Spleen (tissue), 11 donors: ENCODE data around the gene RP9. TPM values are rescaled to one million over a fixed set of nuclear protein-coding genes. Genes with fewer than 3 reads are reported as not detected.
A peak's percentile ranks its signal among the peaks of the same experiment; 100 is the strongest.

Source experiments
- DNase-seq: peaks from one replicate; pipeline ENCODE4 v3.0.0-alpha.2; 2020
- H3K27ac ChIP-seq, 8 donors: fragments of 200-600 bp; sonication (generic) in 7 of 8; 1 replicate in 4 of 8; 2 replicates in 4 of 8; pipeline versions ENCODE4 v1.5.0 to v1.8.0; 2016 to 2021; ENCODE audit warnings: inconsistent platforms in 4 of 8, mild to moderate bottlenecking in 4 of 8, moderate library complexity in 1 of 8
- H3K27me3 ChIP-seq, 7 donors: fragments of 200-600 bp; sonication (generic) in 6 of 7; replicated peaks in 1 of 7; 1 replicate in 4 of 7; 2 replicates in 3 of 7; pipeline versions ENCODE4 v1.5.0 to v1.8.0; 2016 to 2021; ENCODE audit warnings: inconsistent platforms in 3 of 7, mild to moderate bottlenecking in 1 of 7
- H3K36me3 ChIP-seq, 6 donors: fragments of 200-600 bp; sonication (generic) in 5 of 6; 1 replicate in 4 of 6; 2 replicates in 2 of 6; pipeline versions ENCODE4 v1.5.0 to v1.8.0; 2016 to 2021; ENCODE audit warnings: inconsistent platforms in 2 of 6
- H3K4me1 ChIP-seq, 6 donors: fragments of 200-600 bp; sonication (generic) in 5 of 6; 1 replicate in 3 of 6; 2 replicates in 3 of 6; pipeline versions ENCODE4 v1.5.0 to v1.8.0; 2016 to 2021; ENCODE audit warnings: inconsistent platforms in 3 of 6
- H3K4me3 ChIP-seq, 8 donors: fragments of 200-600 bp; sonication (generic) in 7 of 8; 1 replicate in 4 of 8; 2 replicates in 4 of 8; pipeline versions ENCODE4 v1.5.0 to v1.8.0; 2016 to 2021; ENCODE audit warnings: inconsistent platforms in 4 of 8, mild to moderate bottlenecking in 4 of 8, moderate library complexity in 2 of 8
- H3K9me3 ChIP-seq, 8 donors: fragments of 200-600 bp; sonication (generic) in 7 of 8; 1 replicate in 4 of 8; 2 replicates in 4 of 8; pipeline versions ENCODE4 v1.5.0 to v1.8.0; 2016 to 2021; ENCODE audit warnings: inconsistent platforms in 4 of 8
- POLR2A ChIP-seq, 3 donors: fragments of 450-650 bp; IDR thresholded peaks; one replicate each; pipeline ENCODE4 v1.5.1; 2017; ENCODE audit warnings: antibody characterized with exemption in 3 of 3, mild to moderate bottlenecking in 1 of 3
- POLR2AphosphoS5 ChIP-seq, 3 donors: sonication (generic); formaldehyde crosslinking; IDR thresholded peaks; one replicate each; pipeline ENCODE4 v1.5.1; 2017; ENCODE audit warnings: antibody characterized with exemption in 3 of 3
- WGBS, 5 donors: extraction: QIAGEN DNeasy Blood & Tissue Kit in 3 of 5; methylation state at CpG; one replicate each; pipeline versions ENCODE4 v1.1.5 to v1.1.7; 2013 to 2018; 5-methylcytosine and 5-hydroxymethylcytosine counted together
- intact Hi-C: fragments of 100-400 bp; cut with DNase I; formaldehyde crosslinking; loops from one replicate; pipeline ENCODE4 v1.15.0; 2023; ENCODE audit warnings: low total_unique reads
- polyA plus RNA-seq, 3 donors: library from polyadenylated mRNA; stranded (reverse); fragments of 200-250 nt; gene quantifications; one replicate each; pipeline ENCODE4 v1.2.1, GENCODE V29; 2013
- total RNA-seq, 7 donors: library from RNA; depleted of rRNA in 3 of 7; stranded (reverse); fragments of >200 nt in 3 of 7; fragmentation: NEBNext Ultra II Directional in 4 of 7; extraction: Animal tissue kit (Norgen Biotek cat#: 25700) in 4 of 7; gene quantifications; one replicate each; pipeline versions ENCODE4 v1.1.0 to v1.2.1, GENCODE V29; 2016 to 2021
- TF ChIP-seq, protein P1 (sequence below), 11 experiments: fragments of 200-600 bp in 7 of 11; fragments of 450-650 bp in 4 of 11; sonication (generic) in 4 of 11; IDR thresholded peaks in 8 of 11; conservative IDR thresholded peaks in 3 of 11; 1 replicate in 7 of 11; 2 replicates in 4 of 11; pipeline versions ENCODE4 v1.4.0 to v1.8.0; 2016 to 2021; ENCODE audit warnings: antibody characterized with exemption in 11 of 11, inconsistent platforms in 4 of 11, mild to moderate bottlenecking in 1 of 11
- donor health status: healthy with polysubstance abuse.
- donor health status: DM: no; HTN: no; CAD: no; lungs with moderate emphysema.
- donor health status: DM: no; HTN: no; CAD: no.
- donor health status: Bipolar disorder and iron deficiency.
- donor health status: healthy.
- donor health status: DM: no; HTN: no; CAD: no.
- donor health status: DM: yes; HTN: yes; CAD: no.

RP9 gene
- total and polyA plus RNA-seq, 10 donors: 12.6 to 48.1 (median 20.5) TPM

DNA sequence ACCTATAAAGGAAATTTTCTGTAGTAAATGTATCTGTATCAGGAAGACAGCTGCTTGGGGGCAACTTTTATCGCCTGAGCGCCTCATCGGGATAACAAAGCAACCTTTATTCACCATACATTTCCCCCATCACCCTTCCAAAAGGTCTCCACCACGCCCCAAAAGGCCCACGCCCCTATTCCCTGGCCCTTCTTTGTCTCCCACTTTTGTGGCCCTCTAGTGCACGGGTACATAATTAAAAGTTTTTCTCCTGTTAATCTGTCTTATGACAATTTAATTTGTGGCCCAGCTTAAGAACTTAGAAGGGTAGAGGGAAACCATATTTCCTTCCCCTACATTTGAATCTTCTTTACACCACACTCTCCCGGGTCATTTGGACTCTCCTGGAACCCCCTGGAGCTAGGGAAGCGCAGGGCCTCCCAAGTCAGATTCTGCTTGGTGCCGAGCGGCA lies 625 bp downstream of the RP9 start:
- H3K27me3 ChIP-seq: no peaks in the 10 kb centered on the region
- no peaks in the 10 kb centered on the region for H3K9me3 ChIP-seq
- peaks cover 0 to 6% (median under 1%) of the 10 kb centered on the region in 6 donors for H3K36me3 ChIP-seq
- peak overlapping the region; percentile 72 to 99 (median 92) for H3K4me3 ChIP-seq
- DNase-seq: no peak
- peaks cover 25 to 64% (median 48%) of the 10 kb centered on the region in 6 donors for H3K4me1 ChIP-seq
- WGBS, 5 donors: 1 to 2% (median 1%) methylated on average over 10 of the region's 10 CpGs
- intact Hi-C loops: no loop called here
- peak overlapping the region; percentile 69 to 90 (median 89) for H3K27ac ChIP-seq
- TF ChIP-seq POLR2A (IDR thresholded peaks at IDR 0.05) (no peak), POLR2AphosphoS5 (IDR thresholded peaks at IDR 0.05) (no peak)
- TF ChIP-seq, protein P1, sequence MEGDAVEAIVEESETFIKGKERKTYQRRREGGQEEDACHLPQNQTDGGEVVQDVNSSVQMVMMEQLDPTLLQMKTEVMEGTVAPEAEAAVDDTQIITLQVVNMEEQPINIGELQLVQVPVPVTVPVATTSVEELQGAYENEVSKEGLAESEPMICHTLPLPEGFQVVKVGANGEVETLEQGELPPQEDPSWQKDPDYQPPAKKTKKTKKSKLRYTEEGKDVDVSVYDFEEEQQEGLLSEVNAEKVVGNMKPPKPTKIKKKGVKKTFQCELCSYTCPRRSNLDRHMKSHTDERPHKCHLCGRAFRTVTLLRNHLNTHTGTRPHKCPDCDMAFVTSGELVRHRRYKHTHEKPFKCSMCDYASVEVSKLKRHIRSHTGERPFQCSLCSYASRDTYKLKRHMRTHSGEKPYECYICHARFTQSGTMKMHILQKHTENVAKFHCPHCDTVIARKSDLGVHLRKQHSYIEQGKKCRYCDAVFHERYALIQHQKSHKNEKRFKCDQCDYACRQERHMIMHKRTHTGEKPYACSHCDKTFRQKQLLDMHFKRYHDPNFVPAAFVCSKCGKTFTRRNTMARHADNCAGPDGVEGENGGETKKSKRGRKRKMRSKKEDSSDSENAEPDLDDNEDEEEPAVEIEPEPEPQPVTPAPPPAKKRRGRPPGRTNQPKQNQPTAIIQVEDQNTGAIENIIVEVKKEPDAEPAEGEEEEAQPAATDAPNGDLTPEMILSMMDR (IDR thresholded peaks at IDR 0.05 in 8 of 11, conservative IDR thresholded peaks at IDR 0.05 in 3 of 11): no peak

DNA sequence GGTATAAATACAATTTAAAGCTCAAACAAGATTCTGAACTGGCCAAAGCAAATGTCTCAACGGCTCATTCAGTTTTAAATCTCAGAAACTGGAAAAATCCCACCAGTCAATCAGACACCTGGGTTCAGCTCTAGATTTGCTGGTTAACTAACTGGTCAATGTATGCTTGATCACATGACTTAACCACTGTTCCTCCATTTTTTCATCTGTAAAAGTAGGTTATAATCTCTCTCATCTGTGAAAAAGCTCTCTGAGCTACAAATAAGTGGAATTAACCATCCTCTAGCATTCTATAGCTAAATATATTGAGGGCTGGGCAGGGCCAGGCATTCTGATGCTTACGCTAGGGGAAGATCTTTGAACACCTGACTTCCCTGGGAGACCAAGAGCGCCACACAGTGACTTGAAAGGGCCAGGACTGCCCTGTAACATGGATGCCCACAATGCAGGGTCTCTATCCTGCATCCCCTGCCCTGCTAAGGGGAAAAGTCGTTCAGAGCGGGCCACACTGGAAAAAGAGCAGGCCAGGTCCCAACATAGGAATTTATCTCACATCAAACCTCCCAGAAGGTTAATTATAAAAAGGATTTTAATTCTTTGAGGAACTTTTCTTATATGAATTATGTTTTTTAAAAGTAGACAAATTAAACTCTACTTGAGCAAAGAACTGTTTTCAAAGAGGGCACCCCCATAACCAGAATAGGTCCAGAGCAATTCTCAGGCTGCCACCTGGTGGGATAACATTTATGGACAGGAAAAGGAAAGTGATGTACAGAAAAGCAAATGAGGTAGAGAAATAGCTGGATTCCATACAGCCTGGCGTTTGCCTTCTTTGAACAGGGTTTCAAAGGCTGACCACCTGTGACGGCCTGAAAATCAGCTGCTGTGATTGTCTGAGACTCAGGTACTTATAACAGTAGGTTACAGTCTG lies 1.8 kb downstream of the RP9 start:
- intact Hi-C loops: no loop called here
- H3K27ac ChIP-seq: peak overlapping the region in 6 of 8 donors; percentile 15 to 90 (median 89)
- no peaks in the 10 kb centered on the region for H3K27me3 ChIP-seq
- H3K9me3 ChIP-seq: no peaks in the 10 kb centered on the region
- TF ChIP-seq POLR2AphosphoS5 (IDR thresholded peaks at IDR 0.05) (no peak), POLR2A (IDR thresholded peaks at IDR 0.05) (no peak)
- TF ChIP-seq, protein P1 (IDR thresholded peaks at IDR 0.05 in 8 of 11, conservative IDR thresholded peaks at IDR 0.05 in 3 of 11): peak in 7 of 11 experiments; percentile 13 to 52 (median 31)
- H3K4me3 ChIP-seq: peak overlapping the region in 7 of 8 donors; percentile 72 to 99 (median 91)
- peaks cover 25 to 75% (median 50%) of the 10 kb centered on the region in 6 donors for H3K4me1 ChIP-seq
- H3K36me3 ChIP-seq: peaks cover 0 to 17% (median 12%) of the 10 kb centered on the region in 6 donors
- DNase-seq: no peak
- 44 to 52% (median 52%) methylated on average over 7 of the region's 7 CpGs for WGBS, 5 donors

DNA sequence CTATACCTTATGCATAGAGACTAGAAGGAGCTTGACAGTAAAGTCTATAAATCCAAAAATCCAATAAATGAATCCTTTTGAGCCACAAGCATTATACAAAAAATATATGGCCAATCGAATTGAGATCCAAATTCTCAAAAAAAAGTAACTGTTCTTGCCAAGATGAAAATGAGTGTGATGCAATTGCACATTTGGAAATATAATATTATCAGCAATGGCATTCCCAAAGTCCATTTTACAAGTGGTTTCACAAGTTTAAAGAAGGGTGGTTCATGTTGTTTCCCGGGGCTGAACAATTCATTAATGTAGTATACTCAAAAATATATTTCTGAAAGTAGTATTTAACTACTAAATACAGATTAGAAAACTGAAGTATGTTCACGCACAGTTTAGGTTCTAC lies 7.3 kb downstream of the RP9 start:
- TF ChIP-seq POLR2A (IDR thresholded peaks at IDR 0.05) (no peak), POLR2AphosphoS5 (IDR thresholded peaks at IDR 0.05) (no peak)
- TF ChIP-seq, protein P1 (IDR thresholded peaks at IDR 0.05 in 8 of 11, conservative IDR thresholded peaks at IDR 0.05 in 3 of 11): no peak
- Histone ChIP-seq H3K4me3 (no peak overlapping the region), H3K36me3 (peaks cover 0 to 72% (median 47%) of the 10 kb centered on the region in 6 donors), H3K27ac (no peak overlapping the region), H3K9me3 (no peaks in the 10 kb centered on the region), H3K4me1 (peaks cover 8 to 89% (median 40%) of the 10 kb centered on the region in 6 donors), H3K27me3 (no peaks in the 10 kb centered on the region)
- 90 to 92% (median 91%) methylated on average over 3 of the region's 3 CpGs for WGBS, 5 donors
- DNase-seq: no peak
- intact Hi-C loops: no loop called here

DNA sequence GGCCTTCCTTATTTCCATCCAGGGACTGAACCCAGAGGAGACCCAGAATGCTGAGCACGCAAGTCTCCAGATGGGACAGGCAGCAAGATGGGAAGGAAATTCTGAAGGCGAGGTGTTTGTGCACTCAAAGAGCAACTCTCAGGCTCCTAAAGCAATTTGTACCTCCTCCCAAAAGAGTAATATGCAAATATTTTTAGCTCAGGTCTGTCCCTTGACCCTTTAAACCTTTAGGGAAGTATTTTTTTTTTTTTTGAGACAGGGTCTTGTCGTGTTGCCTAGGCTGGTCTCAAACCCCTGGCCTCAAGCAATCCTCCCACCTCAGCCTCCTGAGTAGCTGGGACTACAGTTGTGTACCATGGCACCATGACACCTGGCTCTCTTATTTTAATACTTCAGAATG lies 8.4 kb downstream of the RP9 start:
- WGBS, 5 donors: 61 to 69% (median 64%) methylated on average over 3 of the region's 3 CpGs
- peaks cover 0 to 78% (median 29%) of the 10 kb centered on the region in 6 donors for H3K4me1 ChIP-seq
- intact Hi-C loops: no loop called here
- no peaks in the 10 kb centered on the region for H3K9me3 ChIP-seq
- peaks cover 0 to 84% (median 58%) of the 10 kb centered on the region in 6 donors for H3K36me3 ChIP-seq
- TF ChIP-seq, protein P1 (IDR thresholded peaks at IDR 0.05 in 8 of 11, conservative IDR thresholded peaks at IDR 0.05 in 3 of 11): no peak
- TF ChIP-seq POLR2AphosphoS5 (IDR thresholded peaks at IDR 0.05) (no peak), POLR2A (IDR thresholded peaks at IDR 0.05) (no peak)
- H3K27ac ChIP-seq: peak overlapping the region in 7 of 8 donors; percentile 31 to 80 (median 64)
- no peak for DNase-seq
- peak overlapping the region in 1 of 8 donors; percentile 51 for H3K4me3 ChIP-seq
- H3K27me3 ChIP-seq: no peaks in the 10 kb centered on the region
